Measurements from ENCODE around the gene LDB3. TPM values are rescaled to one million over a fixed set of nuclear protein-coding genes. Genes with fewer than 3 reads are reported as not detected.

LDB3 gene
- total RNA-seq, 2 donors from 2014 or later, result 0.14 to 0.16 TPM

GRCh38 chr10:86663576-86664339 is 4.6 kb upstream of the LDB3 start:
- Mint-ChIP-seq H3K27ac (no peak overlapping the region), H3K4me1 (ENCODE audit: low read depth) (no peaks in the 10 kb centered on the region), H3K27me3 (ENCODE audit: low read depth) (no peaks in the 10 kb centered on the region), H3K36me3 (ENCODE audit: insufficient read depth in 2 of 2) (no peaks in the 10 kb centered on the region), H3K4me3 (no peak overlapping the region), H3K9me3 (no peaks in the 10 kb centered on the region)
- DNase-seq (no peak), ATAC-seq (replicated peaks in 1 of 2) (no peak)

- Mint-ChIP-seq H3K27me3 (ENCODE audit: low read depth) (no peaks in the 10 kb centered on the region), H3K4me1 (ENCODE audit: low read depth) (no peaks in the 10 kb centered on the region), H3K4me3 (no peak overlapping the region), H3K36me3 (ENCODE audit: insufficient read depth in 2 of 2) (no peaks in the 10 kb centered on the region), H3K27ac (no peak overlapping the region), H3K9me3 (no peaks in the 10 kb centered on the region)
- no peak for DNase-seq
- no peak for ATAC-seq (replicated peaks in 1 of 2)
Observed at GRCh38 chr10:86664341-86665217, 3.7 kb upstream of the LDB3 start.

- Mint-ChIP-seq H3K36me3 (ENCODE audit: insufficient read depth in 2 of 2) (no peaks in the 10 kb centered on the region), H3K9me3 (no peaks in the 10 kb centered on the region), H3K27ac (no peak overlapping the region), H3K4me3 (no peak overlapping the region), H3K27me3 (ENCODE audit: low read depth) (no peaks in the 10 kb centered on the region), H3K4me1 (ENCODE audit: low read depth) (no peaks in the 10 kb centered on the region)
- DNase-seq, result no peak
- ATAC-seq (replicated peaks in 1 of 2), result no peak
Observed at GRCh38 chr10:86665218-86665607, 3.1 kb upstream of the LDB3 start.

GRCh38 chr10:86665868-86666267 is 2.4 kb upstream of the LDB3 start:
- Mint-ChIP-seq H3K4me3 (no peak overlapping the region), H3K36me3 (ENCODE audit: insufficient read depth in 2 of 2) (no peaks in the 10 kb centered on the region), H3K27ac (no peak overlapping the region), H3K4me1 (ENCODE audit: low read depth) (no peaks in the 10 kb centered on the region), H3K9me3 (no peaks in the 10 kb centered on the region), H3K27me3 (ENCODE audit: low read depth) (no peaks in the 10 kb centered on the region)
- no peak for DNase-seq
- no peak for ATAC-seq (replicated peaks in 1 of 2)

GRCh38 chr10:86666538-86666937 is 1.8 kb upstream of the LDB3 start:
- no peaks in the 10 kb centered on the region for H3K27me3 Mint-ChIP-seq (ENCODE audit: low read depth)
- H3K36me3 Mint-ChIP-seq (ENCODE audit: insufficient read depth in 2 of 2), result no peaks in the 10 kb centered on the region
- no peaks in the 10 kb centered on the region for H3K9me3 Mint-ChIP-seq
- no peak for ATAC-seq (replicated peaks in 1 of 2)
- H3K4me1 Mint-ChIP-seq (ENCODE audit: low read depth), result no peaks in the 10 kb centered on the region
- no peak for DNase-seq
- no peak overlapping the region for H3K27ac Mint-ChIP-seq
- H3K4me3 Mint-ChIP-seq, result no peak overlapping the region

- H3K27me3 Mint-ChIP-seq (ENCODE audit: low read depth), result no peaks in the 10 kb centered on the region
- no peak for DNase-seq
- no peak for ATAC-seq (replicated peaks in 1 of 2)
- no peaks in the 10 kb centered on the region for H3K36me3 Mint-ChIP-seq (ENCODE audit: insufficient read depth in 2 of 2)
- H3K27ac Mint-ChIP-seq, result no peak overlapping the region
- no peak overlapping the region for H3K4me3 Mint-ChIP-seq
- H3K9me3 Mint-ChIP-seq, result no peaks in the 10 kb centered on the region
- H3K4me1 Mint-ChIP-seq (ENCODE audit: low read depth), result no peaks in the 10 kb centered on the region
Observed at GRCh38 chr10:86667421-86668181, 710 bp upstream of the LDB3 start.

GRCh38 chr10:86670290-86670811 is 2.0 kb downstream of the LDB3 start:
- ATAC-seq (replicated peaks in 1 of 2), result no peak
- Mint-ChIP-seq H3K9me3 (no peaks in the 10 kb centered on the region), H3K27me3 (ENCODE audit: low read depth) (no peaks in the 10 kb centered on the region), H3K36me3 (ENCODE audit: insufficient read depth in 2 of 2) (no peaks in the 10 kb centered on the region), H3K27ac (no peak overlapping the region), H3K4me3 (no peak overlapping the region), H3K4me1 (ENCODE audit: low read depth) (no peaks in the 10 kb centered on the region)
- DNase-seq, result no peak

- Mint-ChIP-seq H3K4me1 (ENCODE audit: low read depth) (no peaks in the 10 kb centered on the region), H3K9me3 (no peaks in the 10 kb centered on the region), H3K4me3 (no peak overlapping the region), H3K27ac (no peak overlapping the region), H3K36me3 (ENCODE audit: insufficient read depth in 2 of 2) (no peaks in the 10 kb centered on the region), H3K27me3 (ENCODE audit: low read depth) (no peaks in the 10 kb centered on the region)
- ATAC-seq (replicated peaks in 1 of 2) (no peak), DNase-seq (no peak)
Observed at GRCh38 chr10:86670876-86671275, 2.6 kb downstream of the LDB3 start.

GRCh38 chr10:86671419-86671818 is 3.1 kb downstream of the LDB3 start:
- no peak overlapping the region for H3K4me3 Mint-ChIP-seq
- H3K9me3 Mint-ChIP-seq, result no peaks in the 10 kb centered on the region
- no peak overlapping the region for H3K27ac Mint-ChIP-seq
- DNase-seq (no peak), ATAC-seq (replicated peaks in 1 of 2) (no peak)
- H3K27me3 Mint-ChIP-seq (ENCODE audit: low read depth), result no peaks in the 10 kb centered on the region
- no peaks in the 10 kb centered on the region for H3K36me3 Mint-ChIP-seq (ENCODE audit: insufficient read depth in 2 of 2)
- H3K4me1 Mint-ChIP-seq (ENCODE audit: low read depth), result no peaks in the 10 kb centered on the region

GRCh38 chr10:86671985-86672710 is 3.8 kb downstream of the LDB3 start:
- ATAC-seq (replicated peaks in 1 of 2), result no peak
- Mint-ChIP-seq H3K27me3 (ENCODE audit: low read depth) (no peaks in the 10 kb centered on the region), H3K36me3 (ENCODE audit: insufficient read depth in 2 of 2) (no peaks in the 10 kb centered on the region), H3K4me3 (no peak overlapping the region), H3K27ac (no peak overlapping the region), H3K4me1 (ENCODE audit: low read depth) (no peaks in the 10 kb centered on the region), H3K9me3 (no peaks in the 10 kb centered on the region)
- DNase-seq, result no peak

- DNase-seq (no peak), ATAC-seq (replicated peaks in 1 of 2) (no peak)
- Mint-ChIP-seq H3K4me3 (no peak overlapping the region), H3K9me3 (no peaks in the 10 kb centered on the region), H3K36me3 (ENCODE audit: insufficient read depth in 2 of 2) (no peaks in the 10 kb centered on the region), H3K27ac (no peak overlapping the region), H3K4me1 (ENCODE audit: low read depth) (no peaks in the 10 kb centered on the region), H3K27me3 (ENCODE audit: low read depth) (no peaks in the 10 kb centered on the region)
Observed at GRCh38 chr10:86673216-86673826, 5.0 kb downstream of the LDB3 start.

- Mint-ChIP-seq H3K27ac (no peak overlapping the region), H3K4me1 (ENCODE audit: low read depth) (no peaks in the 10 kb centered on the region), H3K9me3 (no peaks in the 10 kb centered on the region), H3K27me3 (ENCODE audit: low read depth) (no peaks in the 10 kb centered on the region), H3K4me3 (no peak overlapping the region), H3K36me3 (ENCODE audit: insufficient read depth in 2 of 2) (no peaks in the 10 kb centered on the region)
- ATAC-seq (replicated peaks in 1 of 2) (no peak), DNase-seq (no peak)
Observed at GRCh38 chr10:86673827-86674581, 5.7 kb downstream of the LDB3 start.

All from activated T-cell treated with anti-CD3 and anti-CD28 coated beads, Interleukin-2, amount 50 U/mL, for 72 hours (primary cell).